HFFc6 (cell line): Measurements from ENCODE around the gene NSG1. TPM values are rescaled to one million over a fixed set of nuclear protein-coding genes. Genes with fewer than 3 reads are reported as not detected.
"Not testable (repeated sequence)": the region's sequence is repeated elsewhere in the genome, so short reads cannot be mapped to it uniquely, and the experiment has no call there.

Experiments used
- DNase-seq: peaks from one replicate; pipeline ENCODE4 v3.0.0-alpha.2; 2018
- H3K27ac Mint-ChIP-seq: 2 replicates; pipeline ENCODE4 v1.8.0; 2020; ENCODE audit warnings: mild to moderate bottlenecking, mixed read lengths
- H3K27me3 Mint-ChIP-seq: 2 replicates; pipeline ENCODE4 v1.8.0; 2021; ENCODE audit warnings: mild to moderate bottlenecking, moderate library complexity, mixed read lengths; ENCODE audit not compliant: insufficient read depth
- H3K36me3 Mint-ChIP-seq: 2 replicates; pipeline ENCODE4 v1.8.0; 2021; ENCODE audit warnings: low read depth, mixed read lengths
- H3K4me1 Mint-ChIP-seq: 2 replicates; pipeline ENCODE4 v1.8.0; 2020; ENCODE audit warnings: low read depth, mixed read lengths
- H3K4me3 Mint-ChIP-seq: 2 replicates; pipeline ENCODE4 v1.8.0; 2020; ENCODE audit warnings: mild to moderate bottlenecking, moderate library complexity, mixed read lengths
- H3K9me3 Mint-ChIP-seq: 2 replicates; pipeline ENCODE4 v1.8.0; 2020; ENCODE audit warnings: mild to moderate bottlenecking, mixed read lengths
- total RNA-seq, 6 experiments: library from RNA; stranded (reverse); fragmentation: NEBNext Ultra II Directional; extraction: Animal tissue kit (Norgen Biotek cat#: 25700); gene quantifications; 2 replicates in 1 of 6; 3 replicates in 5 of 6; pipeline ENCODE4 v1.2.3, GENCODE V29; 2021
- TF ChIP-seq, protein P1 (sequence below): fragments of 200-600 bp; sonication (generic); IDR thresholded peaks from 2 replicates; pipeline ENCODE4 v1.5.0; 2021; ENCODE audit warnings: antibody characterized with exemption, mild to moderate bottlenecking

The NSG1 gene
- total RNA-seq, 6 experiments from 2014 or later = 0.13 to 0.14 TPM; not detected in 4

DNA sequence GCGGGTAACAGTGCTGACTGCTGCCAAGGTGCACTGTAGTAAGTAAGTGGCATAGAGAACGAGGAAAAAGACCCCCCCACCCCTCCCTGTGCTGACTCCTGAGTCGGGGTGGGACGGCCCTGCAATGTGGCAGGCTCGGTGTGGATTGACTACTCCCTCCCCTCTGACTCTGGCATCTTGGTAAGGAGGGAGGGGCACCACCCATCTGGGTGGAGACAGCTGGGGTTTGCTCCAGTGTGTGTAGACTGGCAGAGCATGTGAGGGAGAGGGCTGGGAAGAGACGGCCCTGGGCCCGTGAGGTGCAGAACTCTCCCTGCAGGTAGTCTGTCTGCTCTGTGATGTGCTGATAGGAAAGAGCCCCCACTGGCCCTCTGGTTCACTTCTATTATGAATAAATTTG, 31.0 kb downstream of the NSG1 start:
- H3K4me1 Mint-ChIP-seq = no peaks in the 10 kb centered on the region
- peaks cover 2% of the 10 kb centered on the region for H3K27me3 Mint-ChIP-seq
- no peak overlapping the region for H3K27ac Mint-ChIP-seq
- DNase-seq = no peak
- no peaks in the 10 kb centered on the region for H3K9me3 Mint-ChIP-seq
- TF ChIP-seq, protein P1, sequence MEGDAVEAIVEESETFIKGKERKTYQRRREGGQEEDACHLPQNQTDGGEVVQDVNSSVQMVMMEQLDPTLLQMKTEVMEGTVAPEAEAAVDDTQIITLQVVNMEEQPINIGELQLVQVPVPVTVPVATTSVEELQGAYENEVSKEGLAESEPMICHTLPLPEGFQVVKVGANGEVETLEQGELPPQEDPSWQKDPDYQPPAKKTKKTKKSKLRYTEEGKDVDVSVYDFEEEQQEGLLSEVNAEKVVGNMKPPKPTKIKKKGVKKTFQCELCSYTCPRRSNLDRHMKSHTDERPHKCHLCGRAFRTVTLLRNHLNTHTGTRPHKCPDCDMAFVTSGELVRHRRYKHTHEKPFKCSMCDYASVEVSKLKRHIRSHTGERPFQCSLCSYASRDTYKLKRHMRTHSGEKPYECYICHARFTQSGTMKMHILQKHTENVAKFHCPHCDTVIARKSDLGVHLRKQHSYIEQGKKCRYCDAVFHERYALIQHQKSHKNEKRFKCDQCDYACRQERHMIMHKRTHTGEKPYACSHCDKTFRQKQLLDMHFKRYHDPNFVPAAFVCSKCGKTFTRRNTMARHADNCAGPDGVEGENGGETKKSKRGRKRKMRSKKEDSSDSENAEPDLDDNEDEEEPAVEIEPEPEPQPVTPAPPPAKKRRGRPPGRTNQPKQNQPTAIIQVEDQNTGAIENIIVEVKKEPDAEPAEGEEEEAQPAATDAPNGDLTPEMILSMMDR = no peak
- peaks cover 38% of the 10 kb centered on the region for H3K36me3 Mint-ChIP-seq
- no peak overlapping the region for H3K4me3 Mint-ChIP-seq

DNA sequence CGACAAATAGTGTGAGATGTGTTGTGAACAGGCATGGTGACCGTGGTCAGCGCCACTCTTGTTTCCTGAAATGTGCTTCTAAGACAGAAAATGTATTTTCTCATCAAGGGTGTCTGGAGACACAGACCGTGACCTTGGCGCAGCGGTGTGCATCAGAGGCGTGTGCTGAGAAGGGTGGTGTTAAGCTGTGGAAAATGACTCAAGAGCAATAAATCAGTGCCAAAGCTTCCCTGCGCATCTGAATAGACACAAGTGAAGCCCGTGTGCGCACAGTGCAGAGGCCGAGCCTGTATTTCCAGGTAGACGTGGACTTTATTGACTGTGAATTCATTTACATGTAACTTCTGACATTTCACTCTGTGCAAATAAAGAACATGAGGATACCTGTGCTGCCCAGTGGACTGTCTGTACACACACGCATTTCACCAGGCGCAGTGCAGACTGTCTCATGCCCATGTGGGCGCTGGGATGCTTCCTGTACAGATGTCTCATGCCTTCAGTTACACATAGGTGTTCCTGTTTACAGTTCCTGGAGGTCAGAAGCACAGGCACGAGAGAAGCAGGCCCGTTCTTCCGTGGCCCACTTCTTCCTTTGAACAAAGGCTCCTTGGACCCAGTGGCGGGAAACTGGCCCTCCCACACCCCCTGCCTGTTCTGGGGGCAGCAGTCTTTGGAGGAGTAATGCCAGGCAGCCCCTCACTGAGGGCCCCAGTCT, 31.9 kb downstream of the NSG1 start:
- no peaks in the 10 kb centered on the region for H3K4me1 Mint-ChIP-seq
- H3K27ac Mint-ChIP-seq = no peak overlapping the region
- TF ChIP-seq, protein P1 = no peak
- H3K27me3 Mint-ChIP-seq = peaks cover 2% of the 10 kb centered on the region; the same call in 1 of the 2 replicates
- peaks cover 38% of the 10 kb centered on the region for H3K36me3 Mint-ChIP-seq
- H3K4me3 Mint-ChIP-seq = no peak overlapping the region
- no peaks in the 10 kb centered on the region for H3K9me3 Mint-ChIP-seq
- DNase-seq = no peak

DNA sequence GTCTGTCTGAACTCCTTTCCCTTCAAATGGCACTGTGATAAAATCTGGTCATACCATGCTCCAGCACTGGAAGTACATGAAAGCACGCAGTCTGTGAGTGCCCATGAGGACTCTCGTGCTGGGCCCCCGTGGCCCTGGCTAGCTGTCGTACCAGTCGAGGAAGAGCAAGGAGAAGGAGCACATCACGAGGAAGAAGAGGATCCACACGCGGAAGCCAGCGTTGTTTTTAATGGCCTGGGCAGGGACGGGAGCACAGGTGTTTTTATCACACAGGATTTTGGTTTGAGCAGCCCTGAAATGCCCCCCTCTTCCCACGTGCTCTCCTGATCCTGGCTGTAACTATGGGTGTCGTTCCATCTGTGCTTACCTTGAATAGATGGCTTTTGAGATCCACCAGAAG, 33.0 kb downstream of the NSG1 start:
- H3K4me3 Mint-ChIP-seq = no peak overlapping the region
- H3K27me3 Mint-ChIP-seq = peaks cover 2% of the 10 kb centered on the region
- no peaks in the 10 kb centered on the region for H3K9me3 Mint-ChIP-seq
- H3K4me1 Mint-ChIP-seq = no peaks in the 10 kb centered on the region
- TF ChIP-seq, protein P1 = no peak
- peaks cover 38% of the 10 kb centered on the region for H3K36me3 Mint-ChIP-seq
- H3K27ac Mint-ChIP-seq = no peak overlapping the region
- no peak for DNase-seq

DNA sequence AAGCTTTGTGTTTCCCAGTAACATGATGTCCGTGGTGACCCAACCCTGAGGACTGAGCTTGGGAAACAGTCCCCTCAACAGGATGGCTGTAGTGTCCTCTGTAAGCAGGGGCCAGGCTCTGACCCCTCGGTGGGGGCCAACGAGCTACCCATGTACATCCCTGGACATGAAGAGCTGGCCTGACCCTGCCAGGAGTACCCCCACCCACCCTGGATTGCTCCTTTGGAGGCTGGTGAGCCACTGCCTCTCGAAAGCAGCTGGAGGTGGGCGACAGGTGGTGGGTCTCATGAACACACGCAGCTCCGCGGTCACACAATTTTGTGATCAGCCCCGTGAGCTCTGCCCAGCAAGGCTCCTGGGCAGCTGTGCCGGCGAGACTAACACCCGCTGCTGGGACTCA, 33.5 kb downstream of the NSG1 start:
- TF ChIP-seq, protein P1 = no peak
- no peaks in the 10 kb centered on the region for H3K4me1 Mint-ChIP-seq
- no peaks in the 10 kb centered on the region for H3K9me3 Mint-ChIP-seq
- H3K4me3 Mint-ChIP-seq = no peak overlapping the region
- H3K27me3 Mint-ChIP-seq = peaks cover 2% of the 10 kb centered on the region
- no peak overlapping the region for H3K27ac Mint-ChIP-seq
- peaks cover 38% of the 10 kb centered on the region for H3K36me3 Mint-ChIP-seq
- no peak for DNase-seq

DNA sequence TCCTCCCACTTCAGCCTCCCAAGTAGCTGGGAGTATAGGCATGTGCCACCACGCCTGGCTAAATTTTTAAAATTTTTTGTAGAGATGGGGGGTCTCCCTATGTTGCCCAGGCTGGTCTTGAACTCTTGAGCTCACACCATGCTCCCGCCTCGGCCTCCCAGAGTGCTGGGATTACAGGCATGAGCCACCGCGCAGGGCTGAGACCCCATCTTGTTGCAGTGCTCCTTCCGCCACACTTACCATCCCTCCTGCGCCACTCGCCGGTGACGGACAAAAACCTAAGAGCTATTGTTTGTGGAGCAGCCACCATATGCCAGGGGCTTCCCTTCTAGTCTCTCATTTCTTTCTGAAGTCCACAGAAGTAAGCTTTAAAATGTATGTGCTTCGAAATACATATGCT, 34.5 kb downstream of the NSG1 start:
- no peak for DNase-seq
- peaks cover 32% of the 10 kb centered on the region for H3K36me3 Mint-ChIP-seq
- TF ChIP-seq, protein P1 = no peak
- no peaks in the 10 kb centered on the region for H3K4me1 Mint-ChIP-seq
- no peaks in the 10 kb centered on the region; the same call in 1 of the 2 replicates for H3K27me3 Mint-ChIP-seq
- H3K4me3 Mint-ChIP-seq = no peak overlapping the region
- H3K9me3 Mint-ChIP-seq = no peaks in the 10 kb centered on the region
- H3K27ac Mint-ChIP-seq = no peak overlapping the region

DNA sequence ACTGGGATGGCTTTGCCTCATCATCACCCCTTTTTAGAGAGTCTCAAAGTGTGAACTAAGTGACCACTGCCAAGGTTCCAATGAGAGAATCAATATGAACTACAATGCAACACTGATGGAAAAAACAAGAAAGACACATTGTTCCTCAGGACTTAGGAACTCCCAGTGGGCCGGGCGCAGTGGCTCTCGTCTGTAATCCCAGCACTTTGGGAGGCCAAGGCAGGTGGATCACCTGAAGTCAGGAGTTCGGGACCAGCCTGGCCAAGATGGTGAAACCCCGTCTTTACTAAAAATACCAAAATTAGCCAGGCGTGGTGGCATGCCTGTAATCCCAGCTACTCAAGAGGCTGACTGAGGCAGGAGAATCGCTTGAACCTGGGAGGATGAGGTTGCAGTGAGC, 35.2 kb downstream of the NSG1 start:
- H3K27ac Mint-ChIP-seq, H3K4me1 Mint-ChIP-seq, H3K27me3 Mint-ChIP-seq, H3K9me3 Mint-ChIP-seq, DNase-seq, H3K4me3 Mint-ChIP-seq: not testable (repeated sequence)
- H3K36me3 Mint-ChIP-seq = peaks cover 31% of the 10 kb centered on the region
